Astrocyte (in vitro differentiated cells and primary cell): Measurements from ENCODE around the gene PGS1. TPM values are rescaled to one million over a fixed set of nuclear protein-coding genes. Genes with fewer than 3 reads are reported as not detected.

Source experiments
- DNase-seq: peaks from one replicate; pipeline ENCODE4 v3.0.0-alpha.2; 2010; ENCODE audit warnings: low read depth
- FAIRE-seq: peaks from 2 replicates; lab custom pipeline; 2011; peaks lifted over from hg19 to GRCh38; lab: Jason Lieb, UNC
- H2AFZ ChIP-seq: 2 replicates; pipeline ENCODE4 v1.6.0; 2012; ENCODE audit warnings: low read depth, low read length, inconsistent platforms
- H3K27ac ChIP-seq: 2 replicates; pipeline ENCODE4 v1.5.1; 2011; ENCODE audit warnings: low read depth, low read length, inconsistent platforms
- H3K27me3 ChIP-seq: 2 replicates; pipeline ENCODE4 v1.6.0; 2011; ENCODE audit warnings: low read length, inconsistent platforms; ENCODE audit not compliant: insufficient read depth
- H3K36me3 ChIP-seq: 2 replicates; pipeline ENCODE4 v1.5.1; 2011; ENCODE audit warnings: low read length, inconsistent platforms; ENCODE audit not compliant: insufficient read depth
- H3K4me1 ChIP-seq: 2 replicates; pipeline ENCODE4 v1.5.1; 2011; ENCODE audit warnings: low read length, inconsistent platforms; ENCODE audit not compliant: insufficient read depth
- H3K4me2 ChIP-seq: 2 replicates; pipeline ENCODE4 v1.6.0; 2012; ENCODE audit warnings: low read length, inconsistent platforms
- H3K4me3 ChIP-seq: 2 replicates; pipeline ENCODE4 v1.5.1; 2011; ENCODE audit warnings: low read depth, mild to moderate bottlenecking, low read length, inconsistent platforms; ENCODE audit not compliant: insufficient read depth
- H3K79me2 ChIP-seq: 2 replicates; pipeline ENCODE4 v1.6.0; 2012; ENCODE audit warnings: mild to moderate bottlenecking, low read length, inconsistent platforms; ENCODE audit not compliant: insufficient read depth
- H3K9ac ChIP-seq: 2 replicates; pipeline ENCODE4 v1.6.0; 2012; ENCODE audit warnings: mild to moderate bottlenecking, low read length, inconsistent platforms
- H3K9me3 ChIP-seq: 2 replicates; pipeline ENCODE4 v1.5.1; 2012; ENCODE audit warnings: low read depth, mild to moderate bottlenecking, low read length, inconsistent platforms; ENCODE audit not compliant: insufficient read depth
- H4K20me1 ChIP-seq: 2 replicates; pipeline ENCODE4 v1.6.0; 2012; ENCODE audit warnings: low read length, inconsistent platforms; ENCODE audit not compliant: insufficient read depth
- H3K27ac Mint-ChIP-seq: one replicate; pipeline ENCODE4 v1.8.0; 2021; ENCODE audit warnings: mild to moderate bottlenecking, mixed read lengths; ENCODE audit not compliant: unreplicated experiment
- H3K27me3 Mint-ChIP-seq: one replicate; pipeline ENCODE4 v1.8.0; 2021; ENCODE audit warnings: low read depth, mixed read lengths; ENCODE audit not compliant: unreplicated experiment
- H3K36me3 Mint-ChIP-seq: one replicate; pipeline ENCODE4 v1.8.0; 2021; ENCODE audit warnings: low read depth, mixed read lengths; ENCODE audit not compliant: unreplicated experiment
- H3K4me1 Mint-ChIP-seq: one replicate; pipeline ENCODE4 v1.8.0; 2021; ENCODE audit warnings: low read depth, mixed read lengths; ENCODE audit not compliant: unreplicated experiment
- H3K4me3 Mint-ChIP-seq: one replicate; pipeline ENCODE4 v1.8.0; 2021; ENCODE audit warnings: mild to moderate bottlenecking, moderate library complexity, mixed read lengths; ENCODE audit not compliant: unreplicated experiment
- H3K9me3 Mint-ChIP-seq: one replicate; pipeline ENCODE4 v1.8.0; 2021; ENCODE audit warnings: mild to moderate bottlenecking, mixed read lengths; ENCODE audit not compliant: unreplicated experiment
- CTCF ChIP-seq: IDR thresholded peaks from 2 replicates; pipeline ENCODE4 v1.5.1; 2011; ENCODE audit warnings: low read depth, mild to moderate bottlenecking, inconsistent platforms, low read length, moderate library complexity; ENCODE audit not compliant: insufficient read depth
- EZH2 ChIP-seq: IDR thresholded peaks from 2 replicates; pipeline ENCODE4 v1.6.1; 2012; ENCODE audit warnings: mild to moderate bottlenecking, low read length, inconsistent platforms; ENCODE audit not compliant: insufficient read depth
- total RNA-seq: library from RNA; stranded (reverse); gene quantifications from 2 replicates; pipeline ENCODE4 v1.2.1, GENCODE V29; 2021

Gene PGS1
- total RNA-seq, 1 donor from 2014 or later = 32.0 TPM

GRCh38 chr17:78366109-78366848 is 12.2 kb upstream of the PGS1 start:
- H3K4me2 ChIP-seq = peak overlapping the region; percentile 37
- no peak for TF ChIP-seq CTCF
- TF ChIP-seq EZH2 = no peak
- FAIRE-seq (no peak), DNase-seq (no peak)
- Mint-ChIP-seq H3K9me3 (no peaks in the 10 kb centered on the region), H3K27ac (peak overlapping the region; percentile 47), H3K27me3 (peaks cover 5% of the 10 kb centered on the region), H3K4me3 (peak overlapping the region; percentile 57), H3K36me3 (no peaks in the 10 kb centered on the region), H3K4me1 (peaks cover 16% of the 10 kb centered on the region)
- peak overlapping the region; percentile 47 for H3K9ac ChIP-seq
- no peaks in the 10 kb centered on the region for H3K36me3 ChIP-seq
- H3K9me3 ChIP-seq = no peaks in the 10 kb centered on the region
- peak overlapping the region; percentile 30 for H3K27ac ChIP-seq
- H3K4me3 ChIP-seq = no peak overlapping the region
- no peaks in the 10 kb centered on the region for H3K79me2 ChIP-seq
- H3K4me1 ChIP-seq = peaks cover 22% of the 10 kb centered on the region
- H3K27me3 ChIP-seq = no peaks in the 10 kb centered on the region
- no peaks in the 10 kb centered on the region for H4K20me1 ChIP-seq
- H2AFZ ChIP-seq = peak overlapping the region; percentile 12

- Histone ChIP-seq H3K4me2 (no peak overlapping the region), H3K79me2 (no peaks in the 10 kb centered on the region), H3K4me3 (no peak overlapping the region), H3K27me3 (no peaks in the 10 kb centered on the region), H2AFZ (no peak overlapping the region), H3K27ac (no peak overlapping the region), H4K20me1 (no peaks in the 10 kb centered on the region), H3K36me3 (no peaks in the 10 kb centered on the region), H3K9me3 (no peaks in the 10 kb centered on the region), H3K4me1 (peaks cover 22% of the 10 kb centered on the region), H3K9ac (no peak overlapping the region)
- no peak for TF ChIP-seq CTCF
- no peak for TF ChIP-seq EZH2
- Mint-ChIP-seq H3K27me3 (peaks cover 2% of the 10 kb centered on the region), H3K4me1 (peaks cover 16% of the 10 kb centered on the region), H3K27ac (no peak overlapping the region), H3K4me3 (no peak overlapping the region), H3K9me3 (no peaks in the 10 kb centered on the region), H3K36me3 (no peaks in the 10 kb centered on the region)
- FAIRE-seq (no peak), DNase-seq (no peak)
These were observed 11.3 kb upstream of the PGS1 start for GRCh38 chr17:78367193-78367592.

- Mint-ChIP-seq H3K27ac (no peak overlapping the region), H3K9me3 (no peaks in the 10 kb centered on the region), H3K4me1 (peaks cover 23% of the 10 kb centered on the region), H3K36me3 (no peaks in the 10 kb centered on the region), H3K27me3 (no peaks in the 10 kb centered on the region), H3K4me3 (no peak overlapping the region)
- Histone ChIP-seq H4K20me1 (no peaks in the 10 kb centered on the region), H3K79me2 (no peaks in the 10 kb centered on the region), H3K4me3 (no peak overlapping the region), H2AFZ (no peak overlapping the region), H3K4me1 (peaks cover 22% of the 10 kb centered on the region), H3K9me3 (no peaks in the 10 kb centered on the region), H3K4me2 (no peak overlapping the region), H3K9ac (no peak overlapping the region), H3K27ac (no peak overlapping the region), H3K36me3 (no peaks in the 10 kb centered on the region), H3K27me3 (no peaks in the 10 kb centered on the region)
- DNase-seq (no peak), FAIRE-seq (no peak)
- TF ChIP-seq EZH2 (no peak), CTCF (no peak)
These were observed 10.1 kb upstream of the PGS1 start for GRCh38 chr17:78368348-78368747.
